ENCODE data around the gene NRP2.

NRP2 gene

DNA sequence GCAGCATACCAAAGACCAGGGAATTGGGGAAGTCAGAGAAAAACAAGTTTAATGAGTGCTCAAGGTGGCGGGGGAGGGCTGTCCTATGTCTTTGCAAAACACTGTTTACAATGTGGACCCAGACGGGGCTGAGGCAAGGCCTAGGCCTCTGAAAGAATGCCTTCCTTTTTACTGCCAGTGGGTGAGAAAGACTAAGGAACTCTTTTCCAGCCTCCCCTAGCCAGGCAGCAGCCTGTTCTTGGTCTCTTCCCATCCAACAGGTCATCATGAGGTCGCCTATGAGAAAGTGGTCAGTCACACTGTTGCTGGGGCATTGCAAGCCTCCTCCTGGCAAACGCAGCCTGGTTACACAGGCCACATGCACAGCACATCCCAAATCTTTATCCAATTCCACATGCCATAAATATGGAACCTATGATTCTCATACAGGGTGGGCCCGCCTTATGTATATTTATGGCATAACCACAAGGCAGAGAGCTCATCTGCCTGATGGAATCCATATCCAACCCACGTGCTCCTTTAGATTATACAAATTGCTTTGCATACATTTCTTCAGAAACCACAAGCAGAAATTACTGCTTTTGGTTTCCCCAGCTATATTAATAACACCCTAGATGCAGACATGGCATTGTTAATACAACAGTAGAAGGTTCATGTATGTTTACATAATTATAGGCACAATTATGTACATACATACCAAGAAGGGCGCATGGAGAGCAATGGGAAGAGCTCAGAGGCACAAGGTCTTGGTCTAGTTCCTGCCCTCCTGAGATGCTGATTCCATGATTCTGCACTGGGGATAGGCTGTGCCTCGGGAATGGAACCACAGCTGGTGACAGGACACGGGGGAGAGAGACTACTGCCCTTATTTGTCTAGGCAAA is 48.6 kb downstream of the NRP2 start:
- peak; percentile 66 for DNase-seq (ENCODE audit: low read depth, low spot score)

- peak; percentile 87 for DNase-seq (ENCODE audit: low read depth, low spot score)
Measured at GRCh38 chr2:205731583-205731981, 49.3 kb downstream of the NRP2 start.

GRCh38 chr2:205732314-205732713 is 50.0 kb downstream of the NRP2 start:
- DNase-seq (ENCODE audit: low read depth, low spot score) = no peak

DNA sequence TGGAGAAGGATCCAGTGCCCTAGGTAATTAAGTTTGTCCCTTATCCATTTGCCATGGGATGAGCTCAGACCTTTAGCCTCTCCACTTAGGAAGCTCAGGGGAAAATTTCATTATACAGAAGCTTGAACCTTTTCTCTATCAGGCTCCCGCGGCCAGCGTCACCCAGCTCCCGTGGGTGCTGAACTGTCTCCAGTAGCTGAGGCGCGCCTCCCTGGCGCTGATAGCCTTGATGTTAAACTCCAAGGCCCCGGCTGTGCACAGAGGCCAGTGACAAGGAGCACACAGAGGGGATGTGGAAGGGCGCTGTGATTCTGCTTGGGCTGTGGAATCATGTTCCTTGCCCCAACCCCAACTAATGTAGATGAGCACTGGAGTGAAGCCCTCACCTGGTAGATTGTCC is 50.8 kb downstream of the NRP2 start:
- no peak for DNase-seq (ENCODE audit: low read depth, low spot score)

- no peak for DNase-seq (ENCODE audit: low read depth, low spot score)
Measured at GRCh38 chr2:205733648-205734047, 51.3 kb downstream of the NRP2 start.

GRCh38 chr2:205734436-205735037 is 52.2 kb downstream of the NRP2 start:
- peak; percentile 91 for DNase-seq (ENCODE audit: low read depth, low spot score)

DNA sequence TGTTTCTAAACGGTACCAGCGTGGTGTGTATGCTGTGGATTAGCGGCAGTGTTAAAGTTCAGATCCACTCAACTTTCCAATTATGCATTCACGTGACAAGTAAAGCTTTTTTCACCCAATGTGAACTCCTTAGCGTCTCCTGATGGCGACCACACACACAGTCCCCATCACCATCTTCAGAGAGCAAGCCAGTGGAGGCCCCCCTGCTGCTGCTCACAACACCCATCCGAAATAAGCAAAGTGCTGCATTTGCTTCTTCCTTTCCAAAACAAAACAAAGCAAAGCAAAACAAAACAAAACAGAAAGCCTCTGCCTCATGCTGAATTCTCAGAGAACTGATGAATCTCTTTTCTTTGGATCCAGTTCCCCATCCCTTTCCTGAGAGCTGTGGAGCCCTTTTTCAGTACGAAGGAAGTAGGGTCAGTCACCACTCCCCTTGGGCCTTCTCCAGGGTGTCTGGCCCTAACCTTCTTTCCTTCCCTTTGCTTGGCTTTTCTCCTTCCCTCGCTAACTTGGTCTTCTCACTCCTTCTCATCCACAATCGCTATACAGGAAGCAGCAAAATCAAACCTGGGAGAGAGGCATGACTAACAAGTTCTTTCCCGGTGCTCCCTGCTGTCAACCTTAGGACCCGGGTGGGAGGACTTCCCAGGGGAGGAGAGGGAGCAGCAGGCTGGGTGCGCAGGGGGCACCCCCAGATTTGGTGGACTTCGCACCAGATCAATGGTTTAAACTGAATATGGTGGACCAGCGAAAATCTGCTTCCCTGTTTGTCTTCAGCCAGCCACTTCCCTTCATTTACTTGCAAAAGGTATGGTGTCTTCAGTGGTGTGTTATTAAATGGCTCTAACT is 56.0 kb downstream of the NRP2 start:
- no peak for DNase-seq (ENCODE audit: low read depth, low spot score)

- DNase-seq (ENCODE audit: low read depth, low spot score) = no peak
Measured at GRCh38 chr2:205739620-205740019, 57.3 kb downstream of the NRP2 start.

DNA sequence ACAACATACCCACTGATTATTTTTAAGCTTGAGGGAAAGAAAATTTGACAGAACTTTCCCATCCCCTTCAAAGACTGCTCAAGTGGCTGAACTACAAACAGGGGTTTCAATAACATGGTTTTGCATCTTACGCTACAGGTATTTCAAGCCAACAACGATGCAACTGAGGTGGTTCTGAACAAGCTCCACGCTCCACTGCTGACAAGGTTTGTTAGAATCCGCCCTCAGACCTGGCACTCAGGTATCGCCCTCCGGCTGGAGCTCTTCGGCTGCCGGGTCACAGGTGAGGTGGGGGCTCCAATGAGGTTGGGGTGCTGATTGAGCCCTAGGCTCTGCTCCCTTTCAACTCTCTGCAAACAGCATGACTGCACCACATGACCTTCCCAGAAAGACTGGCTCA is 58.1 kb downstream of the NRP2 start:
- DNase-seq (ENCODE audit: low read depth, low spot score) = no peak

DNA sequence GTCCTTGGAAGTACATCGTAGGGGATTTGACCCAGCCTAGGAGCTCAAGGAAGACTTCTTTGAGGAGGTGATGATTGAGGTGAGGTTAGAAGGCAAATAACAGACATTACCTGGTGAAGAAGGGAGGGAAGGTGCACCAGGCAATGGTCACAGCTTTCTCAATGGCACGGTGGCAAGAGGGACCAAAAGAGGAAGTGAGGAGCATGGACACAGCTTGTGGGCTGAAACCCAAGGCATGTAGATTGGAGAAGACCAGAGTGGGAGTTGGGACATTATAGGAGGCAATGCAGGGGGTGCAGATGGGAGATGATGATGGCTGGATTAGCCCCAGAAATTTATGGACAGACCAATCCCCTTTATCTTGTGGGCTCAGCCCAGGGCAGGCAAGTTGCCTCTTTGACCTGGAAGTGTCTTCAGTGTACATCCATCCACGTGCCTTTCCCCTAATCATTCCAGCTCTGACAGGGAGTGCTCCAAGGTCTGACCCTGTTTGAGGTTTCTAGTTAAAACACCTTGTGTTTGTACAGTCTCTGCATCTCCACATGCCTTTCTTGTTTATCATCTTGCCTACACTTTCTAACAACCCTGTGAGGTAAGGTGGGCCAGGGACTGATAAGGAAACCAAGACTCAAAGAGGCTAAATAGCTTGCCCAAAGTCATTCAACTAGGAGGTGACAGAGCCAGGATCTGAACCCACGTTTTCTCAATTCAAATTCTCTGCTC is 59.1 kb downstream of the NRP2 start:
- no peak for DNase-seq (ENCODE audit: low read depth, low spot score)

- no peak for DNase-seq (ENCODE audit: low read depth, low spot score)
Measured at GRCh38 chr2:205743137-205743536, 60.8 kb downstream of the NRP2 start.

- peak; percentile 65 for DNase-seq (ENCODE audit: low read depth, low spot score)
Measured at GRCh38 chr2:205744074-205744591, 61.8 kb downstream of the NRP2 start.

DNA sequence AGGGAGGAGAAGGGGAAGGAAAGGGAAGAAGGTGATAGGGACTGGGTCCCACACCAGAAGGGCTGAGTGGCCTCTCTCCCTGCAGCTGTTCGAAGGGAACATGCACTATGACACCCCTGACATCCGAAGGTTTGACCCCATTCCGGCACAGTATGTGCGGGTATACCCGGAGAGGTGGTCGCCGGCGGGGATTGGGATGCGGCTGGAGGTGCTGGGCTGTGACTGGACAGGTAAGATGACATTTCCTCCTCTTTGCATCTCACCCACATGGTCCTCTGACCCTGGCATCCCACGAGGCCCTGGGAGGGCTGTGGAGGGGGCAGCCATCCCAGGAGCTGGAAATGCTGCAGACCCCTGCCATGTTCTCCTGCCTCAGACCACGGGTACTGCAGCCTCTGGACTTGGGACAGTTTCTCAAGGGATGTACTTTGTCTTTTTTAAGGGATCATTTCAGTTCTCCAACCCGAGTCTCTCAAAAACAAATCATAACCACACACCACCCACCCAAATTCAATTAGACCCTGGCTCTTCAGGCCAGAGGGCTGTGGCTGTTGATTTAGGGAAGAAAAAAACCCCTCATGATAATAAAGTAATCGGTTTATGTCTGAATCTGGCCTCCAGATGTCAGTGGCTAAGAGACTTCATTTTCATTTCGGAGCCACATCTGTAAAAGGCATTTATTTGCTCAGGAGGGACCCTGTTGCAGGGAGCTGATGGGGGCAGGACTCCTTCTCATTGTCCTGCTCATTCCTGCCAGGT is 63.5 kb downstream of the NRP2 start:
- no peak for DNase-seq (ENCODE audit: low read depth, low spot score)

DNA sequence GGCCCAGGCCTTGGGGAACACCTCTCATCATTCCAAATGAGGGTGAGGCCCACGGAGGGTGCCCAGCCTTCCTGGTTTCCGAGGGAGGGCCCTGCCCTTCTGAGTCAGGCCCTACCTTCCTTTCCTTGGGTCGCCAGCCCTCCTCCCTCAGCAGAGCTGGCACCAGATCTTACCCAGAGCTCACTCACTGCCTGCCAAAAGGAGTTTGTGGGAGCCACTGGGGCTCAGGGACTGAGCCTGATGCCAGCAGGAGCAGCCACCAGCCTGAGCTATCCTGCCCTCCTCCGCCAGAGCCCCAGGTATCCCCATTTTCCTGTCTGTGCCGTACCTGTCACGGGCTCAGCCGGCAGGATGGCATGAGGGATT is 64.1 kb downstream of the NRP2 start:
- DNase-seq (ENCODE audit: low read depth, low spot score) = no peak

DNA sequence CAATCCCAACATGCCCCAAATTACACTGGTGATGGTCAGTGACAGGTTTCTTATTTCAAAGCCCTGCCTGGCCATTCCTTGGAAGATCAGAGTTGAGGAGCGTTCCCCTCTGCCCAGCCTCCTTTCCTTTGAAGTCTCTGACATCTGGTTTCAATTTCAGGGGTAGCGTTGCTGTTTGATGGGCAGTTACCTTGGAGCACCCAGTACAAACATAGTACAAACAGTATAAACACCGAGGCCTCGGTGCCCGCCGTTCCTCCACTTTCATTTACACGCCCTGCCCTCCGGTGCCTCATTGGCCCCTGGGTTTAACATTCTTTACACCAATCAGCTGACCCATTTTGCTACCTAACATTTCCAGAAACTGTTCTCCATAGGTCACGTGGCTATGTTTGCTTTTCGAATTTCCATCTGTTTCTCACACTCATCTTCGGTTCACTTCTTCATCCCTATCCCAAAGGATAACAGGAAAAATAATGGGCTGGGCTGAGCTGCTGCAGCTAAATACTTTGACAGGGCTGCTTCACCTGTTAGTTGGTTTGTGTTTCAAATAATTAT is 65.6 kb downstream of the NRP2 start:
- DNase-seq (ENCODE audit: low read depth, low spot score) = peak; percentile 57

DNA sequence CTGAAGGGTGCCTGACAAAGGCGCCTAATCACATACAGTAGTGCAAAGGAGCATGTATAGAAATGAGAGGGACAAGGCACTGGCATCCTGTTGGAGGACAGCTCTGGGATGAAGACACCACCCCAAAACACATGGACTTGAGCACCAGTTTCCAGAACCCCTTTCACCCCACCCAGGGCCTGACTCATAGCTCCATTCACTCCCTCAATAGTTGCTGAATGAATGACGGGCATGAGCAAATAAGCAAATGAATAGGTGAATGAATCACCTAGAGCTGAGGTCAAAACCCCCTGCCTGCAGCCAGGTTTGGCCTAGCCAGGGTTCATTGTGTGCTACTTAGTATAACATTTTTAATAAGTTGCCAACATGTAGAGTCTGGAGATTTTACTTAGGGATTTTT is 66.3 kb downstream of the NRP2 start:
- peak; percentile 79 for DNase-seq (ENCODE audit: low read depth, low spot score)

- DNase-seq (ENCODE audit: low read depth, low spot score) = no peak
Measured at GRCh38 chr2:205749078-205749477, 66.8 kb downstream of the NRP2 start.

- no peak for DNase-seq (ENCODE audit: low read depth, low spot score)
Measured at GRCh38 chr2:205750797-205751196, 68.5 kb downstream of the NRP2 start.

DNA sequence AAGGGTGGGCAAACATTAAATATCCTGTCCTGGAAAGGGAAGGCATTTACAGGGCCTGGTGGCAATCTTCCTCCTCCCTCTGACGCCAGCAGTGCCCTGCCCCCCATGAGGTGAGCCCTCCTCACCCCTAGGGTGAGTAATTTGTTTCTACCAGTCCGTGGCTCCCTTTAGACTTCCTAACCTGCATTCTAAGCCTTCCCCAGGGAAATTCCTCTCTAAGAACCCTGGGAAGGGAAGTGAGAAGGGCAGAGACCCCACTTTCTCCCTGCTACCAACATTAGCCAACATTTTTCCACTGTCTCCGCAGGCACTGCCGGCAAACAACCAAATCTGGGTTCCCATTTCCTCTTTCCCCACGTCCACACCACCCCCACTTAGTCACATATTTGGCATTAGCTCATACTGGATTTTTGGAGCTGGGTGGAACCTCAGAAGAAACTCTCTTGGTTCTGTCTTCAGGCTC is 69.3 kb downstream of the NRP2 start:
- DNase-seq (ENCODE audit: low read depth, low spot score) = no peak

DNA sequence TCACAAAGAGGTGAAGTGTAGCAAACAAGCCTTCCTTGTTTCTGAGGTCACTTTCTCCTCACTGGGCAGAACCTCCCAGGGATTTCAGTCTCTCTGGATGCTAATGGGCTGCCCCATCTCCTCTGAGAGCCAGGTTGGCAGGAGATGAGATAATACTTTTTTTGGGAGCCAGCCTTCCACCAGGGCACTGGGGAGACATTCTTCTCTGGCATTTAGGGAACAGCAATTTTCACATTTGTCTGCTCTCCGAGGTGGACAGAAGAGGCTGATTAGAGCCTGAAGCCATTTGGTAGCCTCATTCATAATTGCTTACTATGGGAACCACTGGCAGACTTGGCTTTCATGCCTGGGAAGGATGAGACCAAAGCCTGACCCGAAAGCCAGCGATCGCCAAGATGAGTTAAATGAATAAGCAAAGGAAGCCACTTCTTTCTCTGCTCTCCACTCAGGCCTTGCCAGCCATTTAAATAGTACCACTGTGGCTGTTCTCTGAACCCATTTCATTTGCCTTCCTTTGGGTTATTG is 70.1 kb downstream of the NRP2 start:
- DNase-seq (ENCODE audit: low read depth, low spot score) = no peak
